ENCODE measurements around the gene MAP2K7.
A peak's percentile ranks its signal among the peaks of the same experiment; 100 is the strongest.

MAP2K7 gene

GRCh38 chr19:7915250-7916102 lies 11.8 kb downstream of the MAP2K7 start:
- H3K27me3 ChIP-seq (ENCODE audit: insufficient read depth, low read length, poor library complexity), result peaks cover 12% of the 10 kb centered on the region
- no peak overlapping the region for H3K4me2 ChIP-seq (ENCODE audit: insufficient read depth, low read length)
- no peaks in the 10 kb centered on the region for H3K79me2 ChIP-seq (ENCODE audit: insufficient read depth, low read length)
- H3K4me3 ChIP-seq (ENCODE audit: low read depth in 1 of 2, low read length in 2 of 2), result no peak overlapping the region
- DNase-seq (no peak), ATAC-seq (ENCODE audit: insufficient read depth, low read depth) (no peak)
- H4K20me1 ChIP-seq (ENCODE audit: insufficient read depth, low read length), result peaks cover 26% of the 10 kb centered on the region
- H2AFZ ChIP-seq (ENCODE audit: low read depth, low read length), result no peak overlapping the region
- peaks cover 17% of the 10 kb centered on the region for H3K4me1 ChIP-seq (ENCODE audit: insufficient read depth, low read length)
- no peak overlapping the region for H3K9ac ChIP-seq (ENCODE audit: low read depth, low read length)
- peaks cover 27% of the 10 kb centered on the region for H3K36me3 ChIP-seq (ENCODE audit: insufficient read depth, low read length)
- H3K27ac ChIP-seq (ENCODE audit: low read length), result no peak overlapping the region
- no peak for TF ChIP-seq EZH2 (IDR thresholded peaks at IDR 0.05; ENCODE audit: borderline replicate concordance, low read depth, low read length, severe bottlenecking)
- no peak for TF ChIP-seq CTCF (IDR thresholded peaks at IDR 0.05; ENCODE audit: borderline replicate concordance, extremely low read depth, low read length, poor library complexity, severe bottlenecking)
- H3K9me3 ChIP-seq (ENCODE audit: insufficient read depth, low read length, severe bottlenecking), result no peaks in the 10 kb centered on the region

GRCh38 chr19:7916103-7916954 lies 12.7 kb downstream of the MAP2K7 start:
- peaks cover 18% of the 10 kb centered on the region for H3K36me3 ChIP-seq (ENCODE audit: insufficient read depth, low read length)
- H3K4me3 ChIP-seq (ENCODE audit: low read depth in 1 of 2, low read length in 2 of 2), result no peak overlapping the region
- DNase-seq, result peak; percentile 24
- no peak overlapping the region for H3K9ac ChIP-seq (ENCODE audit: low read depth, low read length)
- no peak overlapping the region for H2AFZ ChIP-seq (ENCODE audit: low read depth, low read length)
- peaks cover 28% of the 10 kb centered on the region for H4K20me1 ChIP-seq (ENCODE audit: insufficient read depth, low read length)
- H3K9me3 ChIP-seq (ENCODE audit: insufficient read depth, low read length, severe bottlenecking), result no peaks in the 10 kb centered on the region
- no peaks in the 10 kb centered on the region for H3K79me2 ChIP-seq (ENCODE audit: insufficient read depth, low read length)
- H3K4me1 ChIP-seq (ENCODE audit: insufficient read depth, low read length), result peaks cover 22% of the 10 kb centered on the region
- no peak overlapping the region for H3K4me2 ChIP-seq (ENCODE audit: insufficient read depth, low read length)
- no peak for TF ChIP-seq EZH2 (IDR thresholded peaks at IDR 0.05; ENCODE audit: borderline replicate concordance, low read depth, low read length, severe bottlenecking)
- no peak for TF ChIP-seq CTCF (IDR thresholded peaks at IDR 0.05; ENCODE audit: borderline replicate concordance, extremely low read depth, low read length, poor library complexity, severe bottlenecking)
- no peak overlapping the region for H3K27ac ChIP-seq (ENCODE audit: low read length)
- no peak for ATAC-seq (ENCODE audit: insufficient read depth, low read depth)
- peaks cover 12% of the 10 kb centered on the region for H3K27me3 ChIP-seq (ENCODE audit: insufficient read depth, low read length, poor library complexity)

GRCh38 chr19:7916955-7917266 lies 13.2 kb downstream of the MAP2K7 start:
- ATAC-seq (ENCODE audit: insufficient read depth, low read depth) (no peak), DNase-seq (no peak)
- Histone ChIP-seq H3K9ac (ENCODE audit: low read depth, low read length) (no peak overlapping the region), H3K4me2 (ENCODE audit: insufficient read depth, low read length) (no peak overlapping the region), H2AFZ (ENCODE audit: low read depth, low read length) (no peak overlapping the region), H3K4me1 (ENCODE audit: insufficient read depth, low read length) (peaks cover 28% of the 10 kb centered on the region), H3K27me3 (ENCODE audit: insufficient read depth, low read length, poor library complexity) (peaks cover 12% of the 10 kb centered on the region), H3K27ac (ENCODE audit: low read length) (no peak overlapping the region), H3K4me3 (ENCODE audit: low read depth in 1 of 2, low read length in 2 of 2) (no peak overlapping the region), H3K79me2 (ENCODE audit: insufficient read depth, low read length) (no peaks in the 10 kb centered on the region), H4K20me1 (ENCODE audit: insufficient read depth, low read length) (peaks cover 28% of the 10 kb centered on the region), H3K9me3 (ENCODE audit: insufficient read depth, low read length, severe bottlenecking) (no peaks in the 10 kb centered on the region), H3K36me3 (ENCODE audit: insufficient read depth, low read length) (peaks cover 17% of the 10 kb centered on the region)
- no peak for TF ChIP-seq CTCF (IDR thresholded peaks at IDR 0.05; ENCODE audit: borderline replicate concordance, extremely low read depth, low read length, poor library complexity, severe bottlenecking)
- no peak for TF ChIP-seq EZH2 (IDR thresholded peaks at IDR 0.05; ENCODE audit: borderline replicate concordance, low read depth, low read length, severe bottlenecking)

Data from DND-41 (cell line).